ENCODE measurements around the gene ERICH4. TPM values are rescaled to one million over a fixed set of nuclear protein-coding genes. Genes with fewer than 3 reads are reported as not detected.

The ERICH4 gene
- total and polyA plus RNA-seq, 8 donors, result 0.55 to 1.1 (median 0.79) TPM; not detected in 2

DNA sequence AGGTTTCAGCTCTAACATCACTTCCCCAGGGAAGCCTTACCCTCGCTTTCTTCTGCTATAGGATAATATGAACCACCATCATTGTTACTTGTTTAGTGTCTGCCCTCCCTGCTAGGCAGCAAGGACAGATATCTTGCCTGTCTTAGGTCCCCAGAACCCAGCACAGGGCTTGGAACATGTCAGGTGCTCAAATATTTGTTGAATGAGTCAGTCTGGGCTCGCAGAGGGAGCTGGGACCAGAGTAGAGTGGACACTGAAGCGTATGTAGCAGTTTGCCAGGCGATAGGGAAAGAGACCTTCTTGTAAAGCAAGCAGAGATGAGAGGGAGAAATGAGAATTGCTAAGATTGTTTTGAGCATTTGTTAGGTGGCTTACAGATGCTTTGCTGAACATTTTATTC is 33.7 kb upstream of the ERICH4 start:
- Histone ChIP-seq H3K27me3 (no peaks in the 10 kb centered on the region), H3K4me1 (peaks cover 23 to 89% of the 10 kb centered on the region in 2 donors), H3K4me3 (no peak overlapping the region), H3K9me3 (no peaks in the 10 kb centered on the region), H3K27ac (peak overlapping the region; percentile 82 to 95), H3K36me3 (peaks cover 0 to 26% of the 10 kb centered on the region in 2 donors)
- intact Hi-C loops (cut with DNase I), result no loop called here
- TF ChIP-seq, protein P1, sequence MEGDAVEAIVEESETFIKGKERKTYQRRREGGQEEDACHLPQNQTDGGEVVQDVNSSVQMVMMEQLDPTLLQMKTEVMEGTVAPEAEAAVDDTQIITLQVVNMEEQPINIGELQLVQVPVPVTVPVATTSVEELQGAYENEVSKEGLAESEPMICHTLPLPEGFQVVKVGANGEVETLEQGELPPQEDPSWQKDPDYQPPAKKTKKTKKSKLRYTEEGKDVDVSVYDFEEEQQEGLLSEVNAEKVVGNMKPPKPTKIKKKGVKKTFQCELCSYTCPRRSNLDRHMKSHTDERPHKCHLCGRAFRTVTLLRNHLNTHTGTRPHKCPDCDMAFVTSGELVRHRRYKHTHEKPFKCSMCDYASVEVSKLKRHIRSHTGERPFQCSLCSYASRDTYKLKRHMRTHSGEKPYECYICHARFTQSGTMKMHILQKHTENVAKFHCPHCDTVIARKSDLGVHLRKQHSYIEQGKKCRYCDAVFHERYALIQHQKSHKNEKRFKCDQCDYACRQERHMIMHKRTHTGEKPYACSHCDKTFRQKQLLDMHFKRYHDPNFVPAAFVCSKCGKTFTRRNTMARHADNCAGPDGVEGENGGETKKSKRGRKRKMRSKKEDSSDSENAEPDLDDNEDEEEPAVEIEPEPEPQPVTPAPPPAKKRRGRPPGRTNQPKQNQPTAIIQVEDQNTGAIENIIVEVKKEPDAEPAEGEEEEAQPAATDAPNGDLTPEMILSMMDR (IDR thresholded peaks at IDR 0.05), result no peak
- DNase-seq, result peak in 2 of 4 donors; percentile 54 to 69
- ATAC-seq, result peak; percentile 82

- Histone ChIP-seq H3K27me3 (no peaks in the 10 kb centered on the region), H3K36me3 (peaks cover 0 to 37% of the 10 kb centered on the region in 2 donors), H3K4me3 (no peak overlapping the region), H3K27ac (peak overlapping the region; percentile 82 to 95), H3K4me1 (peaks cover 23 to 93% of the 10 kb centered on the region in 2 donors), H3K9me3 (no peaks in the 10 kb centered on the region)
- TF ChIP-seq, protein P1 (IDR thresholded peaks at IDR 0.05), result no peak
- intact Hi-C loops (cut with DNase I), result no loop called here
- DNase-seq, result no peak
- no peak for ATAC-seq
These were observed 32.5 kb upstream of the ERICH4 start for GRCh38 chr19:41410336-41411054.

DNA sequence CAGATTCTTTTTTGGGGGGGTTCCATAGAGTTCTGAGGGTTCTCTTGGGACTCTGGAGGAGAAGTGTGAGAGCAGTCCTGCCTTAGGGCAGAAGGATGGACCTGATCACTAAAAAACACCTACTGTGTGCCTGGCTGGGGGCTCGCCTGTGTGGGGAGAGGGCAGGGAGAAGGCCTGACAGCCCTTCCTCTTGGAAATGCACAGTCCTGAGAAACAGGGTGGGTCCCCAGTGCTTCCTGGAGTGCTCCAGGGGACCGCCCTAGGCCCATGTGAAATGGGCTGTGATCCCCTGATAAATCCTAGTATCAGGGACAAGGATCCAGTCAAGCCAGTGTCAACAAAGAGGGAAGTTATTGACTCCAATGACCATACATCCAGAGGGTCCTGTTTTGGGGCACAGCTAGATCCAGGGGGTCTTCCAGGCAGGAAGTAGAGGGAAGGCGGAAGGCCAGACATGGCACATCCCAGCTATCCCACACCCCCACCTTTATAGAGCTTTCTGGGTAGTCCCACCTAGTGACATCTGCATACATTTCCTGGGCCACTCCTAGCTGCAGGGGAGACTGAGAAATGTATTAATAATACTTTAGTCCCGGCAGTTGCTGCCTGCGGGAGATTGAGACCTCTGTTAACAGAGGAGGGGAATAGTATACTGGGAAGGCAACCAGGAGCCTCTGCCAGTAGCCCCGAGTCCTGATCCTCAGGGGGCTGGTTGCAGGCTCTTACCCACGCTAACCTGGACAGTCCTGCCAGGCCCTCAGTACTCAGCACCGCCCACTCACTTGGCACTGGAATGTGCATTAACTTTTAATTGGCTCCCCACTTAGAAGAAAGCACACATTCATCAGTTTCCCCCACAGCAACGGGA is 31.6 kb upstream of the ERICH4 start:
- Histone ChIP-seq H3K27me3 (no peaks in the 10 kb centered on the region), H3K9me3 (no peaks in the 10 kb centered on the region), H3K36me3 (peaks cover 0 to 42% of the 10 kb centered on the region in 2 donors), H3K27ac (peak overlapping the region in 1 of 2 donors; percentile 95), H3K4me1 (peaks cover 23 to 91% of the 10 kb centered on the region in 2 donors), H3K4me3 (no peak overlapping the region)
- ATAC-seq (no peak), DNase-seq (no peak)
- intact Hi-C loops (cut with DNase I), result no loop called here
- TF ChIP-seq, protein P1 (IDR thresholded peaks at IDR 0.05), result no peak

DNA sequence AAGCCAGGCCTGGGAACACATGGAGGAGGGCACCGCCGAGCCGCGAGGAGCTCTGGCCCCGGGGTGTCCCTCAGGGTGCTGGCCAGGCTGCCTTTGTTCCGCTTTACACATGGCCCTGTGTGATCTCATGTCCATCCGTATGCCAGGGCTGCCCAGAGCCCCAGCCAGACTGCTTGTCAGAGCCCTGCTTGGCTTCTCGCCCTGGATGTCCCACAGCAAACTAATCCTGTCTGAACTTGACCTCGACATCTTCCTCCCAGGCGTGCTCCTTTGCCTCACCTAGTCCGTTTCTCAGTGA is 31.0 kb upstream of the ERICH4 start:
- Histone ChIP-seq H3K4me1 (peaks cover 23 to 86% of the 10 kb centered on the region in 2 donors), H3K27me3 (no peaks in the 10 kb centered on the region), H3K27ac (peak overlapping the region in 1 of 2 donors; percentile 95), H3K36me3 (peaks cover 0 to 42% of the 10 kb centered on the region in 2 donors), H3K4me3 (no peak overlapping the region), H3K9me3 (no peaks in the 10 kb centered on the region)
- TF ChIP-seq, protein P1 (IDR thresholded peaks at IDR 0.05), result no peak
- ATAC-seq (no peak), DNase-seq (no peak)
- intact Hi-C loops (cut with DNase I), result no loop called here

DNA sequence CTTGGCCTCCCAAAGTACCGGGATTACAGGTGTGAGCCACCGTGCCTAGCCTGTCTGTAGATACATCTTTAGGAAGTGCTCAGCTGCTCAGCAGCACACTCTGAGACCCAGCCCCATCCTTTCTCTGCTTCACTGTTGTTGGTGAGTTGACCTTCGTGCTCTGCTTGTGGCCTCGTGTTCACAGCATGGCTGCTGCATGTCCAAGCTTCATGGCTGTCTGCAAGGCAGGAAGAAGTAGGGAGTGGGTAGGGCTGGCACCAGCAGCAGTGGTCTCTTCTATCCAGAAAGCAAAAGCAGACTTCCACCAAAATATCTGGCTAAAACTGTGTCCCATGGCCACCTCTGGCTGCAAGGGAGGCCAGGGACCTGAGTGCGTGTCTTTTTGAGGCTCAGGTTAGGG is 30.0 kb upstream of the ERICH4 start:
- no peaks in the 10 kb centered on the region for H3K9me3 ChIP-seq
- no peaks in the 10 kb centered on the region for H3K27me3 ChIP-seq
- H3K4me1 ChIP-seq, result peaks cover 19 to 76% of the 10 kb centered on the region in 2 donors
- H3K27ac ChIP-seq, result peak overlapping the region in 1 of 2 donors; percentile 30
- H3K36me3 ChIP-seq, result peaks cover 0 to 42% of the 10 kb centered on the region in 2 donors
- TF ChIP-seq, protein P1 (IDR thresholded peaks at IDR 0.05), result no peak
- ATAC-seq (no peak), DNase-seq (no peak)
- intact Hi-C loops (cut with DNase I), result no loop called here
- no peak overlapping the region for H3K4me3 ChIP-seq

All from left lung (tissue), 10 donors.